KOPT-K1 (cell line): Measurements from ENCODE around the gene CNTNAP4.

ENCODE experiments used
- H3K27ac ChIP-seq: fragments of 200-600 bp; sonication (generic); 2 replicates; pipeline ENCODE4 v1.5.1; 2016; ENCODE audit warnings: antibody characterized with exemption, mild to moderate bottlenecking, low read depth, low read length; ENCODE audit not compliant: poor library complexity, severe bottlenecking
- H3K36me3 ChIP-seq: fragments of 200-600 bp; sonication (generic); 2 replicates; pipeline ENCODE4 v1.5.1; 2017; ENCODE audit warnings: antibody characterized with exemption, mild to moderate bottlenecking, low read length, moderate library complexity; ENCODE audit not compliant: insufficient read depth
- H3K9me3 ChIP-seq: fragments of 200-600 bp; sonication (generic); 2 replicates; pipeline ENCODE4 v1.5.1; 2017; ENCODE audit warnings: antibody characterized with exemption, low read length, mild to moderate bottlenecking; ENCODE audit not compliant: insufficient read depth, poor library complexity, severe bottlenecking

CNTNAP4 gene

DNA sequence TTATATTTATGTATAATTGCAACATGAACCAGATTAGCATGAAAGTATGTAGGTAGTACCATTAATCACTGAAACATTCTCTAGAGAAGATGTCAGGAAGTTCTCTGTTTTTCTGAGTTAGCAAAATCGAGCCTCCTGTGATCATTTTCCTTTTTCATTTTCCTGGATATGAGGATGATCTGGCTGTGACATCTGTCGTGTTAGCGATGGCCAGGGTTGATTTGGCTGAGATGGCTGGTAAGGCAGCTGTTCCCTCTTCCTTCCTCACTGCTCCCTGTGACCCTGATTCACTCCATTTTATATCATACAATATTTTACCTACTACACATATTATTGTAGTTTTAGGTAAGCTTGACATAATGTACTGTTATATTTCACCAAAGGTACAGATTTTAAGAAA is 10.3 kb downstream of the CNTNAP4 start:
- Histone ChIP-seq H3K9me3 (no peaks in the 10 kb centered on the region), H3K27ac (no peak overlapping the region), H3K36me3 (no peaks in the 10 kb centered on the region)

DNA sequence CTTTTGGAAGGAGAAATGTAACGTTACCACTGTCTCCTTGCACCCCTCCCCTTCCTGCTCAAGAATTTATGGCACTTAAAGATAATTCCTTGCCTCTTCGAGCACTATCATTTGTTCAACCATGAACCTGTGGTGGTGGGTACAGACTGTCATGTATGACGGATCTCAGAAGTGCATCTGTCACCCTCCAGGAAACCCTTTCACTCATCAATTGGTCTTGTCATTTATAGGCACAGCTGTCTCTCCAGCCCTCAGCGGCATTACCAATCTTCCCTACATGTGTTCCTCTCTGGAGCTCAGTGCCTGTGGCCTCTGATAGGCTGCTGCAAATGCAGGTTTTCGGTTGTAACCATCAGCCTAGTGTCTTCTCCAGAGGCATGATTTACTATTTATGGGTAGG is 15.0 kb downstream of the CNTNAP4 start:
- H3K36me3 ChIP-seq, result no peaks in the 10 kb centered on the region
- no peak overlapping the region for H3K27ac ChIP-seq
- H3K9me3 ChIP-seq, result no peaks in the 10 kb centered on the region

DNA sequence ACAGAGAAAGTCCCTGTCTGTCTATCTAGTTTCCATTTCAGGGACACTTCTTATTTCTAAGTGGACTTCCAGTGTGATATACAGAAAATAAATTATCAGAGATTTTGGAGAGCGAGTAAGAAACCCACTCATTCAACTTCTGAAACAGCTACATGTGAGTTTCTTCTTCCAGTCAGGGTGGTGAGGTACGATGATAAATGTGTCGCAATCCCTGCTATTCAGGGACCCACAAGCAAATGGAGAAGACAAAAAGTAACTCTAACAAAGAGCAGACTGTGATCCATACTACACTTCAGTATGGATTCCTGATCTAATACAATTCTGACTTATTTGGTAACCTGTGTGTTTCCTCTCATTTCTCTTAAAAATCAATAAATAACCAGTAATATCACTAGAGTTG is 16.8 kb downstream of the CNTNAP4 start:
- no peak overlapping the region for H3K27ac ChIP-seq

DNA sequence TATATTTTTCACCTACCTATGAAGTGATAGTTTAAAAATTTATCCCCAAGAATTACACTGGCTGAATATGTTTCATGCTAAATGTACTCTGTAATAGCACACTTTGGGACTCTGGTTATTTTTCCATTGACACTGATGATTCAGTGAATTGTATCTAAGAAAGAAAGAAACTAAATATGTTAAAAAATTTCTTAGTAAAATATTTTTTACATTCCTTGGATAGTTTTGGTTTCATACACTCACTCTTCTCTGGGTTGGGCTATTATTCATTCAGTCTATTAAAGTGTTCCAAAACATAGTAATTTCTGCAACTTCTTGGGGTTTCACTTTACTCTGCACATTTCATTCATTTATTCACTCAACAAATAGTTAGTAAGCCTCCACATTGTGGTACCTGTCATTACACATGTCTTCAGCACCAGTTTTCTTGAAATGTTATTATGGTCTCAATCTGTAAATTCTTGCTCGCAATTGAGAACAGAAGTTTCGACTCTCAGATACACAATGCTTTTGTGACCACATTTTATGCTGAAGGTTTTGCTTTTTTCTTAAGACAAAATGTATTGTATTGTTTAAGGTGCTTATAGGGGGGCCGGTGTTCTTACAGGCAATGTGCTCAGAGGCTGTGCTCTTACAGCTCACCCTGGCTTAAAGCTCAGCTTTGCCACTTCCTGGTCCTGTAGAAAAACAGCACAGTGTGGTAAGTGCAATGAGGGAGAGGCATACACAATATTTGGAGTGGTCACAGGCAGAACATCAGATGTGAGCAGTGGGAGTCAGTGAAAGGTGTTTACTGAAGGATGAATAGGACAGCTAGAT is 17.4 kb downstream of the CNTNAP4 start:
- Histone ChIP-seq H3K36me3 (no peaks in the 10 kb centered on the region), H3K9me3 (no peaks in the 10 kb centered on the region), H3K27ac (no peak overlapping the region)

More for the DNA sequence above, 16.8 kb downstream of the CNTNAP4 start:
- no peaks in the 10 kb centered on the region for H3K36me3 ChIP-seq
- H3K9me3 ChIP-seq, result no peaks in the 10 kb centered on the region

DNA sequence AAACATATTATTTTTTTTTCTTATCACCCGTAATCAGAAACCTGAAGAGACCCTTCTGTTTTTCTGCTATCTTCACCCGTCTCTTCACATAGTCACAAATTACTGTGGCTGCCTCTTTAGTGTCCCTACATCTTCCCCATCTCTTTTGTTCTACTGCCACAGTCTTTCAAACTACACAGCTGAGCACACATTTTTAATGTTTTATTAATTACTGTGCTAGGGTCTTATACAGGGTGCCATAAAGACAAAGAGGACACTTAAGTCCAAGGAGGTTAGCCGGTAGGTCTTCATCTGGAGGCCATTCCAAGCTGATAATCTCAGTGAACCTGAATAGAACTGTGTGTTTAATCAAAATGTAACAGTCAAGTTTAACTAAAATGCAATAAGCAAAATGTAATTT is 20.7 kb downstream of the CNTNAP4 start:
- no peak overlapping the region for H3K27ac ChIP-seq
- no peaks in the 10 kb centered on the region for H3K9me3 ChIP-seq
- no peaks in the 10 kb centered on the region for H3K36me3 ChIP-seq

DNA sequence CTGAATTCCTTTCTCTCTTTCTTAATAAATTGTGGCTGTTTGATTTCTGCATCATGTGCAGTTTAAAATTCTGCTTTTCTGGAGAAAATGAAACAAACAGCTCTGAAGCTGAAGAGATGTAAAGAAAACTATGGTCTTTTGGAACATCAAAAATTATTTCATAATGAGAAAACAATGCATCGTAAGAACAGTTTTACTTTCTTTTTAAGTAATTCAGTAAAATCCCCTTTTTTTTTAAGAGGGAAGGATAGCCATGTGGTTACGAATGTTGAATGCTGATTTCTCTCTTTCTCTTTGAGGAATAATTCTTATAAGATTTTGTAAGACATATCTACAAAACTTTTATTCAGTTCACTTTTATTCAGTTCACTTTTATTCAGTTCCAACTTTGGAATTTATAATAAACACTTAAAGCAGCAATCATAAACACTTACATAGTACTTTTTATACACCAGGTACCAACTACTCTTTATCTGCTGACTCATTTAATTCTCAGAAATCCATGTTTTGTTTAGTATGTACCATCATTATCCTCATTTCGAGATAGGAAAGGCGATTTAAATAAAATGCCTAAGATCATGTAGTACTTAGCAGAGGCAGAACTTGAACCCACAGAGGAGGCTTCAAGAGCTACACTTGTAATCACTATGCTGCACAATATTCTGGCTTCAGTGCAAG is 26.6 kb downstream of the CNTNAP4 start:
- Histone ChIP-seq H3K9me3 (no peaks in the 10 kb centered on the region), H3K27ac (no peak overlapping the region)

DNA sequence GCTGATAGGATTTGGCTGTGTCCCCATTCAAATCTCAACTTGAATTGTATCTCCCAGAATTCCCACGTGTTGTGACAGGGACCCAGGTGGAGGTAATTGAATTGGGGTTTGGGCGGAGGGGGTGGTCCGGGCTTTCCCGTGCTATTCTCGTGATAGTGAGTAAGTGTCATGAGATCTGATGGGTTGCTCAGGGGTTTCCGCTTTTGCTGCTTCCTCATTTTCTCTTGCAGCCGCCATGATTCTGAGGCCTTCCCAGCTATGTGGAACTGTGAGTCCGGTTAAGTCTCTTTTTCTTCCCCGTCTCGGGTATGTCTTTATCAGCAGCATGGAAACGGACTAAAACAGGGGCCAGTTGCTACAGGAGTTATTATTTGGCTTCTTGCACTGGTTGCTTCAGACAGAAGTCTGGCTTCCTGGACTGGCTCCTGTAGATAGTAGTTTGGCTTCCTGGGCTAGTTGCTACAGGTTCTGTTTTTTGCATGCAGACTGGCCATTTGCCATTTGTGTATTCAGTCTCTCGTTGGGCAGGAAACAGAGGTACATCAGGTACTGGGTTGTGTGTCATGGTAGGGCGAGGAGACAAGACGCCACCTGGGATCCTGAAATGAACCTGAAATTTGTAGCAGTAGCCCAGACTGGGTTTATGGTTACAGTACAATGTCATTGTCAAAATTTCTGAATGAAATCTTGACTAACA is 32.6 kb downstream of the CNTNAP4 start:
- Histone ChIP-seq H3K27ac (no peak overlapping the region), H3K36me3 (no peaks in the 10 kb centered on the region), H3K9me3 (no peaks in the 10 kb centered on the region)

More for the DNA sequence above, 26.6 kb downstream of the CNTNAP4 start:
- H3K36me3 ChIP-seq, result no peaks in the 10 kb centered on the region

DNA sequence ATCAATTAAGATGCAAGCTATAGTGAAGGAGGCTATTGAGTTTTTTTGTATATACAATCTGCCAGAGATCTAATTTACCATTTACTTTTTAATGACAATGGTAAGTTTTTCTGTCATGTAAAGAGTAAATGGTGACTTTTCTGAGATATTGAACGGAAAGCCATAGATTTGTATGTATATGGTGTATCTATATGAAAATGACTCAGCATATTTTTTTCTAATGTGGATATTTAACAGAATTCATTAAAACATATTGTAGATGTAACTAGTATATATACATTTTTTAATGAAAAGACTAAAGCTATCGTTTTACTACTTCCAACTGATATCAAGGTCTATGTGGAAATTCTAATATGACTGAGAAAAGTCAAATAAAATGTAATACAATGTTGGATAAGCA is 34.1 kb downstream of the CNTNAP4 start:
- no peaks in the 10 kb centered on the region for H3K36me3 ChIP-seq
- H3K9me3 ChIP-seq, result no peaks in the 10 kb centered on the region
- no peak overlapping the region for H3K27ac ChIP-seq

DNA sequence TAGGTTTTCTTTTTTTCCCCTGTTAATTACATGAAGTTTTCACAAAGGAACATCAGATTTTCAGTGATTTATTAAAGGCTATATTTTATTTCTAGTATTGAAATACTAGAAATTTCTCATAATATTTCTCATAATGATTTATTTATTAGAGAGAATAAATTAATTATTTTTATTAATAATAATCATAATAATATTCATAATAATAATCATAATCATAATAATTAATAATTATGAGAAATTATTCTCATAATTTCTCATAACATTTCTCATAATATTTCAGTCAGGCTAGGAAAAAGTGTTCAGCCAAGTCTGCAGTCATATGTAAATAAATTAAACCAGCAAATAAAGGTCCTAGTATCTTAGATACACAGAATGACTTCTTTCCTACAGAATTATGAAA is 41.4 kb downstream of the CNTNAP4 start:
- Histone ChIP-seq H3K27ac (no peak overlapping the region), H3K36me3 (no peaks in the 10 kb centered on the region), H3K9me3 (no peaks in the 10 kb centered on the region)

DNA sequence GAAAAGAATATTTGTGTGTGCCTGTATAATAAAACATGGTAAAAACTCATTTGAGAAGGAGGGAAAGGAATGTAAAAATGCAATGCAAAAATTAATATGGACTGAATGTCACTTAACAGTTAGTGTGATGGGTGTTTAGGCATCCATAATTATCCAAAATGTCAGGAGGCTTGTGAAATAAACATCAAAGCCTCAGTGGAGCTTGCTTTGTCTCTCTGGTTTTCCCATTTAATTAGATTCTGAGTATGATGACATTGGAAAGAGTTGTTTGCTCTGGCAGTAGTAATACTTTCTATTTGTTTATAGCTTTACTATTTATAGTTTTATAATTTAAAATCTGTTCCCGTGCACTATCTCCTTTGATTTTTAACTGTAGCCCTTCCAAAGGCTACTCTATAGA is 51.9 kb downstream of the CNTNAP4 start:
- H3K27ac ChIP-seq, result no peak overlapping the region

DNA sequence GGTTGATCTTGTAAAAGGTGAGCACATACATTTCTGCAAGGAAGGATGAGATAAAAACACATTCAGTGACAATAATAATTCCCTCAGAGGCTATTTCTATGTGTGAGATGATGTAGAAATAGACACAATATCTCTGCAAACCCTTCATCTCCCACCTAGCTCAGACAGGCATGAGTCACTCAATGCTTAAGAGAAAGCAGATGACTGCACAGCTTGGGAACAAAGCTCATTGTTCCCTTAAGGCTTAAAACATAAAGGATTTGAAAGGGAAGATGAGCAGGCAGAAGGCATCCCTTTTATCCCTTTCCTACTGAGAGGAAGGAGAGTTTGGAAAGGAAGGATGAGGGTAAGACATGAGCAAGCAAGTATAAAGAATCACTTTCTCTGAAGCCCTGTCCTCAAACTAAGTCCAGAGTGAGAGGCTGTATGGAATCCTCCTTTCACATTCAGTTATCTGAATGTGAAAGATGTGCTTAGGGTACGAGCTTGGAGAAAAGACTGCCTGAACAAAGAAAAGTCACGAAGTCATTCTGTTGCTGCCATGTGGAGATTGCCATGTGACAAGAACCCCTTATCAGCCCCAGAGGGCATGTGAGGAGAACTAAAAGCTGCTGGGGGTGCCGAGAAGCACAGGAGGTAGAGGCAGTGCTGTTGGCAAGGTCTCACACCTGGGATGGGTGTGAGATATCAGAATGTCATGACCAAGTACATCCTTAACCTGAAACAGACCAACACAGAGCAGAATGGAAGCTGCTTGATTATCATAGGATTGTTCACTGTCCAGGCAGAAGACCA is 58.2 kb downstream of the CNTNAP4 start:
- H3K36me3 ChIP-seq, result no peaks in the 10 kb centered on the region
- no peaks in the 10 kb centered on the region for H3K9me3 ChIP-seq
- H3K27ac ChIP-seq, result no peak overlapping the region

More for the DNA sequence above, 51.9 kb downstream of the CNTNAP4 start:
- no peaks in the 10 kb centered on the region for H3K36me3 ChIP-seq
- H3K9me3 ChIP-seq, result no peaks in the 10 kb centered on the region

DNA sequence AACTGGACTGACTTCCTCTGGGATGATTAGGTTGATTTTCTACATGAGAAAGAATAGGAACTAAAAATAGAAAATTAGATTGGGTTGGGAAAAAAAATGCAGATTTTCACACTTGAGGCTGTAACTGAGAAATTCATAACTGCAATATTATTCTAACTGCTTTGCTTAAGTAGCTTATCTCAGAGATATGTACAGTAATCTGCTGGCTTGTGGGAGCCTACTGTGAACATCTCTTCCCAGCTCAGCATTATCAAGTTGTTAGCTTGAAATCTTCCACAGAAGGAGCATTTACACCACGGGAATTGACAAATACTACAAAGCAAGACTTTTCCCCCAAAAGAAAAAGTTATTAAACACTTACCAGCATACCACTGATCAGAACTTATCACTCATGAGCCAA is 58.9 kb downstream of the CNTNAP4 start:
- Histone ChIP-seq H3K36me3 (no peaks in the 10 kb centered on the region), H3K27ac (no peak overlapping the region), H3K9me3 (no peaks in the 10 kb centered on the region)

DNA sequence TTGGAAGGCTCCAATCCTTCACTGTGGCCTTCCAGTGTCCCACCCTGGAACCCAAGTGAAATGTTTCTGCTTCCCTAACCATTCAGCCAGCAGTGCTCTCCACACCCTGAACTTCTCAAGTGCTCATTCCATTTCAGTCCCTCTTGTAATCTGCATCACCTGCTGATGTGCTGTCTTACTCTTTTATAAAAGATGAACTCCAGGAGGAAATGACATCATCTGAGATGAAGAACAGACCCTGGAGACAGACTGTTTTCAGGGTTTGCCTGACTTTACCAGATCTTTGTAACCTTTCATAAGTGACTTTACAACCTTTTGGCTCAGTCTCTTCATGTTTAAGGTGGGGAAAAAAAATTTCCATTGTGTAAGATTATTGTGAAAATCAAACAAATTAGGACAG is 61.3 kb downstream of the CNTNAP4 start:
- Histone ChIP-seq H3K36me3 (no peaks in the 10 kb centered on the region), H3K9me3 (no peaks in the 10 kb centered on the region), H3K27ac (no peak overlapping the region)

DNA sequence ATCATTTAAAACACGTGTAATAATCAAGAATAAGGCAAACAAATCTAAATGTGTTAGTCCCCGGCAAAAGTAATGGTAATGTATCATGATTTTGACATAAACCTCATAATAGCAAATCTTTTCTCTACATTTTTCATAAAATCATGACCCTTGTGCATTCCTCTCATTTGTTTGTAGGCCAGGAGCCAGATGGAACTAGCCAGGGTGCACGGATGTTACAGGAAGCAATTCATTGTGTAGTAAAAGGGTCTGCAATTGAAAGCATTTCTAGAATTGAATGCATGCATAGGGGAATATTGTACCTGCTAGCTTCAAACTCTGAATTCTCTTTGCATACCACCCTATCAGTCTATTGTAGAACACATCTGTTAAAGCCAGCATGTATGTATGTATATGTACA is 66.6 kb downstream of the CNTNAP4 start:
- no peaks in the 10 kb centered on the region for H3K9me3 ChIP-seq
- no peaks in the 10 kb centered on the region for H3K36me3 ChIP-seq

DNA sequence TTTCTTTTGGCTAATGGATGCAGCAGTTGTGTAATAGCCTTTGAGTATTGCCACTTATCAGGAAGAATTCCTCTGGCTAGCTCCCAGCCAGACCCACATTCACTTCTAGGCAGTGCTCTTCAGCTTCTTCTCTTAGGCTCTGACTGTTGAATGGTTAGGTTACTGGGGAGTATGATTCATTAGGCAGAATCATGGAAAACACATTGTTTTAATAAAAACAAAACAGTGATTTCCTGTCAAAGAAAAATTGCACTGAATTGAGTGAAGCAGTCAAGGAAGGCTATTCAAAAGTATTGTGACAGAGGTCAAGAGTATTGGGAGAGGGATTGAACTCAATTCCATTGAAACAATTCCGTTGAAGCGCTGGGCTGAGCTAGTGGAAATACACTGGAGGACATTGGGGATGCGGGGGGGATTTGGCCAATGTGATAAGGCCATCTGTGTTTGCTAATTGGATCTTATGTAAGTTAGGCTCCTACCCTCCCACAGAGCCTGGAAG is 68.0 kb downstream of the CNTNAP4 start:
- Histone ChIP-seq H3K9me3 (no peaks in the 10 kb centered on the region), H3K36me3 (no peaks in the 10 kb centered on the region), H3K27ac (no peak overlapping the region)

More for the DNA sequence above, 66.6 kb downstream of the CNTNAP4 start:
- H3K27ac ChIP-seq, result no peak overlapping the region
